HCT116 (cell line): ENCODE measurements around the gene TCF7L2.

Experiments
- ATF3 ChIP-seq: IDR thresholded peaks from 2 replicates; pipeline ENCODE4 v1.6.1; 2012
- EZH2 ChIP-seq: fragments of 200-600 bp; sonication (generic); IDR thresholded peaks from 2 replicates; pipeline ENCODE4 v1.6.1; 2017; ENCODE audit warnings: antibody characterized with exemption, mixed run types
- EZH2phosphoT487 ChIP-seq: fragments of 200-600 bp; IDR thresholded peaks from 2 replicates; pipeline ENCODE4 v1.6.1; 2018; ENCODE audit warnings: antibody characterized with exemption, borderline replicate concordance
- FOSL1 ChIP-seq: IDR thresholded peaks from 2 replicates; pipeline ENCODE4 v1.6.1; 2012; ENCODE audit warnings: low read depth
- JUND ChIP-seq: IDR thresholded peaks from 2 replicates; pipeline ENCODE4 v1.6.1; 2012
- POLR2A ChIP-seq: IDR thresholded peaks from 2 replicates; pipeline ENCODE4 v1.7.0; 2011; ENCODE audit warnings: borderline replicate concordance; ENCODE audit not compliant: insufficient read depth, insufficient read length; ENCODE audit errors: extremely low read depth
- REST ChIP-seq: IDR thresholded peaks from 2 replicates; pipeline ENCODE4 v1.6.1; 2012; ENCODE audit warnings: low read depth
- SIN3A ChIP-seq: IDR thresholded peaks from 2 replicates; pipeline ENCODE4 v1.6.1; 2012; ENCODE audit warnings: low read depth
- ZFX ChIP-seq: fragments of 450-650 bp; IDR thresholded peaks from 2 replicates; pipeline ENCODE4 v1.6.1; 2017
- ZNF274 ChIP-seq: fragments of 200-500 bp; sonication (Bioruptor generic); IDR thresholded peaks from 2 replicates; pipeline ENCODE4 v1.6.1; 2014; ENCODE audit warnings: mild to moderate bottlenecking, low read depth, low read length, inconsistent platforms
- TF ChIP-seq, protein P1 (sequence below), 3 experiments: fragments of 200-600 bp in 1 of 3; sonication (generic) in 1 of 3; IDR thresholded peaks in 2 of 3; conservative IDR thresholded peaks in 1 of 3; 2 replicates each; pipeline ENCODE4 v1.5.1; 2012 to 2017; ENCODE audit warnings: low read depth in 2 of 3, low read length in 2 of 3, antibody characterized with exemption in 1 of 3, borderline replicate concordance in 1 of 3, control low read depth in 1 of 3, mild to moderate bottlenecking in 1 of 3, mixed read lengths in 1 of 3, mixed run types in 1 of 3, moderate library complexity in 1 of 3; ENCODE audit not compliant: insufficient read depth in 1 of 3
- TF ChIP-seq, protein P2 (sequence below): IDR thresholded peaks from 2 replicates; pipeline ENCODE4 v1.6.1; 2012

DNA sequence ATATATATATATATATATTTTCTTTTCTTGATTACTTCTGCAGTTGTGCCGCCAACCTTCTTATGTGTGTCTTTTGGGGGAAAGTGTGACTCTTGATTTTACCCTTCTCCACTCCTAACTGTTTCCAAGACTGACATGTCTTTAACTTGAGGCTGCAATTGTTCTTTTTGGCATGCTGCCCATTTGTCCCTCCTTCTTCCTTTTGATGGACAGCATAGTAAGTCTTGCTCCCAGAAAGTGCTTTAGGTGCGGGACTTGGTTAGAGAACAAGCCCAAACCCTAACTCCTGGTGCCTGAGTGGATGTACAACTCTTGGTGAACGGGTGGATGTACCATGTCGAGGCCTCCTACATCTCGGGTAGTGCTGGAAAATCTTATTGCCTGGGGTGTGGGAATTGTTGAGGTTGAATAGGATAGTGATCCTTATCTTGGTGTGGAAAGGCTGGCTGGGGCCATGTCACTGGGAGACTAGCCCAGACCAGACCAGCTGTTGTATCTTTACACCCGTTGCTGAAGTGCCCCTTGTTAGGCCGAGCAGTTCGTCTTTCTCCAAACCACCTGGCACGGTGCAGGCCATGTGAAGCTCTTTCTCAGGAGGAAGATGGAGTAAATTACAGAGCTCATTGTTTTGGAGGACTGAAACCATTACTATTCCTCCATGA lies 16.3 kb downstream of the TCF7L2 start:
- no peak for TF ChIP-seq EZH2
- no peak for TF ChIP-seq POLR2A
- TF ChIP-seq, protein P1, sequence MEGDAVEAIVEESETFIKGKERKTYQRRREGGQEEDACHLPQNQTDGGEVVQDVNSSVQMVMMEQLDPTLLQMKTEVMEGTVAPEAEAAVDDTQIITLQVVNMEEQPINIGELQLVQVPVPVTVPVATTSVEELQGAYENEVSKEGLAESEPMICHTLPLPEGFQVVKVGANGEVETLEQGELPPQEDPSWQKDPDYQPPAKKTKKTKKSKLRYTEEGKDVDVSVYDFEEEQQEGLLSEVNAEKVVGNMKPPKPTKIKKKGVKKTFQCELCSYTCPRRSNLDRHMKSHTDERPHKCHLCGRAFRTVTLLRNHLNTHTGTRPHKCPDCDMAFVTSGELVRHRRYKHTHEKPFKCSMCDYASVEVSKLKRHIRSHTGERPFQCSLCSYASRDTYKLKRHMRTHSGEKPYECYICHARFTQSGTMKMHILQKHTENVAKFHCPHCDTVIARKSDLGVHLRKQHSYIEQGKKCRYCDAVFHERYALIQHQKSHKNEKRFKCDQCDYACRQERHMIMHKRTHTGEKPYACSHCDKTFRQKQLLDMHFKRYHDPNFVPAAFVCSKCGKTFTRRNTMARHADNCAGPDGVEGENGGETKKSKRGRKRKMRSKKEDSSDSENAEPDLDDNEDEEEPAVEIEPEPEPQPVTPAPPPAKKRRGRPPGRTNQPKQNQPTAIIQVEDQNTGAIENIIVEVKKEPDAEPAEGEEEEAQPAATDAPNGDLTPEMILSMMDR (IDR thresholded peaks at IDR 0.05 in 2 of 3, conservative IDR thresholded peaks at IDR 0.05 in 1 of 3; ENCODE audit: borderline replicate concordance in 1 of 3, insufficient read depth in 1 of 3, low read depth in 2 of 3, low read length in 2 of 3): no peak
- no peak for TF ChIP-seq ZNF274
- no peak for TF ChIP-seq SIN3A
- TF ChIP-seq ATF3: no peak
- TF ChIP-seq, protein P2, sequence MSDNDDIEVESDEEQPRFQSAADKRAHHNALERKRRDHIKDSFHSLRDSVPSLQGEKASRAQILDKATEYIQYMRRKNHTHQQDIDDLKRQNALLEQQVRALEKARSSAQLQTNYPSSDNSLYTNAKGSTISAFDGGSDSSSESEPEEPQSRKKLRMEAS: no peak
- no peak for TF ChIP-seq EZH2phosphoT487
- TF ChIP-seq FOSL1: no peak
- no peak for TF ChIP-seq REST
- no peak for TF ChIP-seq JUND
- TF ChIP-seq ZFX: no peak
